Measurements from ENCODE around the gene MAPK10. TPM values are rescaled to one million over a fixed set of nuclear protein-coding genes. Genes with fewer than 3 reads are reported as not detected.
"Not testable (repeated sequence)": the region's sequence is repeated elsewhere in the genome, so short reads cannot be mapped to it uniquely, and the experiment has no call there.

The MAPK10 gene
- total RNA-seq, 1 donor from 2014 or later: 42.3 TPM

GRCh38 chr4:85965529-85965928 is 394.3 kb downstream of the MAPK10 start:
- DNase-seq (ENCODE audit: low spot score) (no peak), ATAC-seq (no peak)
- intact Hi-C loops (cut with DNase I): no loop called here

- intact Hi-C loops (cut with DNase I); ATAC-seq; DNase-seq (ENCODE audit: low spot score): not testable (repeated sequence)
Observed at GRCh38 chr4:85965017-85965416, 394.8 kb downstream of the MAPK10 start.

GRCh38 chr4:85964298-85964697 is 395.6 kb downstream of the MAPK10 start:
- ATAC-seq (no peak), DNase-seq (ENCODE audit: low spot score) (no peak)
- intact Hi-C loops (cut with DNase I): no loop called here

- intact Hi-C loops (cut with DNase I): no loop called here
- ATAC-seq: no peak
- no peak for DNase-seq (ENCODE audit: low spot score)
Observed at GRCh38 chr4:85963231-85963630, 396.6 kb downstream of the MAPK10 start.

GRCh38 chr4:85961887-85962286 is 398.0 kb downstream of the MAPK10 start:
- ATAC-seq: no peak
- intact Hi-C loops (cut with DNase I): no loop called here

GRCh38 chr4:85956293-85956945 is 403.4 kb downstream of the MAPK10 start:
- no peak for ATAC-seq
- DNase-seq (ENCODE audit: low spot score): no peak
- intact Hi-C loops (cut with DNase I): no loop called here

More at GRCh38 chr4:85961887-85962286, 398.0 kb downstream of the MAPK10 start:
- no peak for DNase-seq (ENCODE audit: low spot score)

GRCh38 chr4:85955620-85956292 is 404.1 kb downstream of the MAPK10 start:
- DNase-seq (ENCODE audit: low spot score) (no peak), ATAC-seq (no peak)
- intact Hi-C loops (cut with DNase I): no loop called here

GRCh38 chr4:85953651-85954018 is 406.2 kb downstream of the MAPK10 start:
- intact Hi-C loops (cut with DNase I): no loop called here
- ATAC-seq: no peak
- DNase-seq (ENCODE audit: low spot score): no peak

- DNase-seq (ENCODE audit: low spot score) (no peak), ATAC-seq (no peak)
- intact Hi-C loops (cut with DNase I): no loop called here
Observed at GRCh38 chr4:85952972-85953650, 406.7 kb downstream of the MAPK10 start.

- DNase-seq (ENCODE audit: low spot score): no peak
- intact Hi-C loops (cut with DNase I): no loop called here
- ATAC-seq: no peak
Observed at GRCh38 chr4:85952528-85952927, 407.3 kb downstream of the MAPK10 start.

GRCh38 chr4:85951099-85951498 is 408.8 kb downstream of the MAPK10 start:
- ATAC-seq (no peak), DNase-seq (ENCODE audit: low spot score) (no peak)
- intact Hi-C loops (cut with DNase I): no loop called here

GRCh38 chr4:85946821-85947220 is 413.0 kb downstream of the MAPK10 start:
- no peak for DNase-seq (ENCODE audit: low spot score)
- intact Hi-C loops (cut with DNase I): no loop called here
- no peak for ATAC-seq

GRCh38 chr4:85942107-85942506 is 417.7 kb downstream of the MAPK10 start:
- DNase-seq (ENCODE audit: low spot score): no peak
- intact Hi-C loops (cut with DNase I): no loop called here
- ATAC-seq: no peak

- intact Hi-C loops (cut with DNase I): no loop called here
- DNase-seq (ENCODE audit: low spot score): no peak
- no peak for ATAC-seq
Observed at GRCh38 chr4:85940151-85940550, 419.7 kb downstream of the MAPK10 start.

Other genes with a start within 250 kb of the MAPK10 start
- gene PTPN13, start 234.3 kb upstream of the MAPK10 start, total RNA-seq: 90.1 TPM